ENCODE data around the gene UTP25.

Gene UTP25

DNA sequence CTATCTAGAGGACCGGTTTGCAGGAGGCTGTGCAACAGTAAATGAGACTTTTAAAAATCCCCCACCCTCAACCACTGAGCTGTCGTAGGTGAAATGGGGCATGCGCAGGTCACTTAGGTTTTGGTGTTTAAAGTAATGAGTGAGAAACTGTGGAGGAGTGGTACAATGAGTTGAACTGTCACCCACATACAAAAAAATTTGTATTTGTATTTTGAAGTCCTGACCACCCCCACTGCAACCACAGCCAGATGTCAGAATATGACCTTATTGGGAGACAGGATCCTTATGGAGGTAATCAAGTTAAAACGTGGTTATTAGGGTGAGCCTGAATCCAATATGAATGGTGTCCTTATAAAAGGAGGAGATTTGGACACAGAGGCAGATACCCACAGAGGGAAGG, 20.3 kb upstream of the UTP25 start:
- no peak for DNase-seq

- no peak for DNase-seq
Observed at GRCh38 chr1:209808059-209808581, 19.7 kb upstream of the UTP25 start.

GRCh38 chr1:209809611-209810010, 18.2 kb upstream of the UTP25 start:
- DNase-seq, result no peak

DNA sequence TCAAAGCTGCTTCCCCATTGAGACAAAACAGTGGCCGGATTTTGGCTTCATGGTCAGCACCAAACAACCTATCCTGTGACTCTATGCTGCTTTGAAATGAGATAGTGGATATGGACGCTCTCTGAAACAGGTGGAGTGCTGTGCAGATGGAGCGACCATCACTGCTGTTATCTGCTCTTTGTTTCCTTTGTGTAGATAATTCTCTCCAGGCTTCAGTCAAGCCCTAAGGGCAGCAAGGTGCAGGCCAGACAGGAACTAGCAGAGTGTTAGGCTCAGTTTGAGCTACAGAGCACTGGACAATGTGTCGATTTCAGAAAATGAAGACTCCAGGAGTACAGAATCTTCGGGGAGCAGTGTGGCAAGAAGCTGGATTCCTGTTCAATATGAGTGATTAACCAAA, 17.0 kb upstream of the UTP25 start:
- DNase-seq, result no peak

- no peak for DNase-seq
Observed at GRCh38 chr1:209813902-209814301, 13.9 kb upstream of the UTP25 start.

GRCh38 chr1:209815490-209815889, 12.3 kb upstream of the UTP25 start:
- DNase-seq, result no peak

- no peak for DNase-seq
Observed at GRCh38 chr1:209815931-209816341, 11.8 kb upstream of the UTP25 start.

DNA sequence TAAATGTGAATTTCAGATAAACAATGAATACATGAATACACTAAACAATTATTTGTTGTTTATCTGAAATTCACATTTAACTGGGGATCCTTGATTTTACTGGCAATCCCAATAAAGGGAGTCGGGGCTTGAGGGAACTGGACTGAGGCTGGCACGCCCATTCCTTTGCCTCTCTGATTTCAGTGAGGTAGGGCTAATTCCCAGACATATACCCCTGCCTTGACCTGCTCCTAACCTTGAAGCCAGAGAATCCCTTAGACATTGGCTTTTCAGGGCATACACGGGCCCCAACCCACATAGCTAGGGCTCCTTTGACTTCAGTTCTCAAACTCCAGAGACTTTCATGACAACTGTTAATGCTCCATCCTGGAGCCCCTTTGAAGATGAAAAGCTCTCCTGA, 10.8 kb upstream of the UTP25 start:
- DNase-seq, result no peak

GRCh38 chr1:209817691-209818090, 10.1 kb upstream of the UTP25 start:
- no peak for DNase-seq

GRCh38 chr1:209819058-209819457, 8.7 kb upstream of the UTP25 start:
- no peak for DNase-seq

- DNase-seq, result no peak
Observed at GRCh38 chr1:209820986-209821385, 6.8 kb upstream of the UTP25 start.

DNA sequence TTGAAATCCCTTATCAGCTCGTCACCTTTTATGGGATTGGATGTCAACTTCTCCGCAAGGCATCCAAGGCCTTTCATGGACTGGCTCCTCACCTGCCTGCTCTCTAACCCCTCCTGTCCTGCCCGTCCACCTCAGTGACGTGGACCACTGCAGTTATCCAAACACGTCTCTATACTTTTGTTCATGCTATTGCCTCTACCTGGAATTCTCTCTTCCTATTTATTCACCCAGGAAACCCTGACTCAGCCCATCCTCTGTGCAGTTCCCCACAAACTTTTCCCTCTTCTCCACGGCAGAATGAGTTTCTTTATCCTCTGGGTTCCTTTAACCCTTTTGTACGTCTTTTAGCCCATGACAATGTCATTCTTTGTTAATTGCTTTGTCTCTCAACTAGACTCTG, 5.1 kb upstream of the UTP25 start:
- DNase-seq, result no peak

- peak in 3 of 6 experiments; percentile 8 to 59 (median 59) for DNase-seq
Observed at GRCh38 chr1:209823143-209824041, 4.4 kb upstream of the UTP25 start.

- DNase-seq, result no peak
Observed at GRCh38 chr1:209825591-209826434, 2.0 kb upstream of the UTP25 start.

DNA sequence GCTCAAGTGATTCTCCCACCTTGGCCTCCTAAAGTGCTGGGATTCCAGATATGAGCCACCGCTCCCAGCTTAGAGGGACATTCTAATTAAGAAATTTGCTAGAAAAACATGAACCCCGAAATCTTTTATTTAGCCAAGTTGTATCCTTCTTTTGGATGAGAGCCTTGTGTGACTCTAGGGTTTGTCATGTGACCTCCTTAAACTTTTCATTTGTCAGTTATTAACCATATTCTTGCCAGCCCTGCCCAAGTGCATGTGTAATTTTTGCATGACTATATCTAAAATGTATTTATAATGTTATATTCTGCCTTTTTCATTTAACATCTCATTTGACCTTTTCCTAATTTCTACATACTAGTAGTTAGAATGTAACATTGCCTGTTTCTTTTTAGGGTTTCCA, 1.9 kb downstream of the UTP25 start:
- no peak for DNase-seq

DNA sequence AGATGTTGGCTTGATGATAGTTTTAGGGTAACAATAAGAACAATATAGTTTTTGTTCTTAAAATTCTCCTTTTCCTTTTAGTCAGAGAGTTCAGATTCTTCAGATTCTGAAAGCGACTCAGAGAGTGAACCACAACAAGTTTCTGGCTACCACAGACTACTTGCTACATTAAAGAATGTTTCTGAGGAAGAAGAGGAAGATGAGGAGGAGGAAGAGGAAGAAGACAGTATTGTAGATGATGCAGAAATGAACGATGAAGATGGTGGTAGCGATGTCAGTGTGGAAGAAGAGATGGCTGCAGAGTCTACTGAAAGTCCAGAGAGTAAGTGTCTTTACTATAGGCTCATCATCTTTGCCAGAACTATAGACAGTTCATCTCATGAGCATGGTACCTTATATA, 3.0 kb downstream of the UTP25 start:
- DNase-seq, result no peak

GRCh38 chr1:209831615-209832014, 3.8 kb downstream of the UTP25 start:
- no peak for DNase-seq

- no peak for DNase-seq
Observed at GRCh38 chr1:209835782-209836298, 8.1 kb downstream of the UTP25 start.

GRCh38 chr1:209837671-209838070, 9.9 kb downstream of the UTP25 start:
- no peak for DNase-seq

- no peak for DNase-seq
Observed at GRCh38 chr1:209838537-209838936, 10.8 kb downstream of the UTP25 start.

DNA sequence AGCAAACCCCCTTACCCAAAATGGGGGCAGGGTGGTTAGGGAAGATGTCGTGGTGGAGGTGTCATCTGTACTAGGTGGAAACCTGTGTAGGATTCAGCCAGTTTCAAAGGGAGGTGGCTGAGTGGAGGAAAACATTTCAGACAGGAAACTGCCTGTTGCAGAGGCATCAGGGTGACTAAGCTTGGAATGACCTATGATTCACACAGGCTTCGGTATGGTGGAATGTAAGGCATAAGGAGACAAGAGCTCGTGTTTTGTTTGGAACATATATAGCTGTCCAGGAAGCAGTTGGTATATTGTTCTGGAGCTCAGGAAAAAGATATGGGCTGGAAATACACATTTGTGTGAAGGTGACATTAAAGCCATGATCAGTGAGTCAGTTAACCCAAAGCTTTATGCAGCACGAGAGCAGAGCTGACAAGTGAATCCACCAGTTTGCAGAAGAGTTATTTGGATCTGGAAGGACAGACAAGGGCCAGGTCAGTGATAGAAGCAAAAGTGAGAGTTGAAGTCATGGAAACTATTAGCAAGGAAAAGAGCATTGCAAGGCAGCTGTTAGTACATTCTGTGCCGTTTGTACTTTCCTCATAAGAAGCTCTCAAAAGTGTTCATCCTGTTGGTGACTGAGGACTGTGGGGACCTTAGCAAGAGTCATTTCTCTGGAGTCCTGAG, 12.2 kb downstream of the UTP25 start:
- DNase-seq, result no peak

GRCh38 chr1:209840611-209841010, 12.8 kb downstream of the UTP25 start:
- no peak for DNase-seq
